ENCODE data around the gene GAD1.

GAD1 gene

GRCh38 chr2:170892391-170892951, 75.8 kb downstream of the GAD1 start:
- no peak overlapping the region for H3K9ac ChIP-seq (ENCODE audit: low read length)
- no peak overlapping the region for H3K27ac ChIP-seq (ENCODE audit: low read depth, low read length)
- no peak overlapping the region for H3K4me3 ChIP-seq (ENCODE audit: low read length)
- no peaks in the 10 kb centered on the region for H3K4me1 ChIP-seq (ENCODE audit: control insufficient read depth, insufficient read depth, low read length)
- H3K27me3 ChIP-seq (ENCODE audit: control insufficient read depth, insufficient read depth, low read length) = no peaks in the 10 kb centered on the region
- no peaks in the 10 kb centered on the region for H3K36me3 ChIP-seq (ENCODE audit: control insufficient read depth, insufficient read depth, low read length)

GRCh38 chr2:170895023-170895757, 78.5 kb downstream of the GAD1 start:
- Histone ChIP-seq H3K27me3 (ENCODE audit: control insufficient read depth, insufficient read depth, low read length) (no peaks in the 10 kb centered on the region), H3K4me3 (ENCODE audit: low read length) (no peak overlapping the region), H3K4me1 (ENCODE audit: control insufficient read depth, insufficient read depth, low read length) (no peaks in the 10 kb centered on the region), H3K27ac (ENCODE audit: low read depth, low read length) (no peak overlapping the region), H3K36me3 (ENCODE audit: control insufficient read depth, insufficient read depth, low read length) (no peaks in the 10 kb centered on the region), H3K9ac (ENCODE audit: low read length) (no peak overlapping the region)

GRCh38 chr2:170896622-170897021, 79.9 kb downstream of the GAD1 start:
- Histone ChIP-seq H3K4me3 (ENCODE audit: low read length) (no peak overlapping the region), H3K36me3 (ENCODE audit: control insufficient read depth, insufficient read depth, low read length) (no peaks in the 10 kb centered on the region), H3K4me1 (ENCODE audit: control insufficient read depth, insufficient read depth, low read length) (no peaks in the 10 kb centered on the region), H3K27me3 (ENCODE audit: control insufficient read depth, insufficient read depth, low read length) (no peaks in the 10 kb centered on the region), H3K9ac (ENCODE audit: low read length) (no peak overlapping the region), H3K27ac (ENCODE audit: low read depth, low read length) (no peak overlapping the region)

- Histone ChIP-seq H3K4me1 (ENCODE audit: control insufficient read depth, insufficient read depth, low read length) (no peaks in the 10 kb centered on the region), H3K36me3 (ENCODE audit: control insufficient read depth, insufficient read depth, low read length) (no peaks in the 10 kb centered on the region), H3K27me3 (ENCODE audit: control insufficient read depth, insufficient read depth, low read length) (no peaks in the 10 kb centered on the region), H3K9ac (ENCODE audit: low read length) (no peak overlapping the region), H3K27ac (ENCODE audit: low read depth, low read length) (no peak overlapping the region), H3K4me3 (ENCODE audit: low read length) (no peak overlapping the region)
Observed at GRCh38 chr2:170897108-170897507, 80.4 kb downstream of the GAD1 start.

- Histone ChIP-seq H3K4me3 (ENCODE audit: low read length) (no peak overlapping the region), H3K9ac (ENCODE audit: low read length) (no peak overlapping the region), H3K27me3 (ENCODE audit: control insufficient read depth, insufficient read depth, low read length) (no peaks in the 10 kb centered on the region), H3K36me3 (ENCODE audit: control insufficient read depth, insufficient read depth, low read length) (no peaks in the 10 kb centered on the region), H3K4me1 (ENCODE audit: control insufficient read depth, insufficient read depth, low read length) (no peaks in the 10 kb centered on the region), H3K27ac (ENCODE audit: low read depth, low read length) (no peak overlapping the region)
Observed at GRCh38 chr2:170905864-170906263, 89.2 kb downstream of the GAD1 start.
